ENCODE measurements around the gene TMEM245.
"Not testable (repeated sequence)": the region's sequence is repeated elsewhere in the genome, so short reads cannot be mapped to it uniquely, and the experiment has no call there.

DNA sequence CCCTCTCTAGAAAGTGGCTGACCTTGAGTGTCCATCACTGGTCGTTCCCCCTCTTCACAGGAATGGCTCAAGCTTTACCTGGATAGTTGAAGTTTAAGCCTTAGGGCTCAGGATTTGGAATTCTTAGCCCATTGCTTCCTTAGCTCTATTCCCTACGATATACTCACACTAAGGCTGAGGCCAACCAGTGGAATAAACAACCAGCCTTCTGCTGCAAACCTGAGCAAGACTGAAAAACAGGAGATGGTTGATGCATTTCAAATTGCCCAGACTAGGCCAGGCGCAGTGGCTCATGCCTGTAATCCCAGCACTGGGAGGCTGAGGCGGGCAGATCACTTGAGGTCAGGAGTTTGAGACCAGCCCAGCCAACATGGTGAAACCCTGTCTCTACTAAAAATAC is 6.9 kb upstream of the TMEM245 start:
- TF ChIP-seq ZNF274 (IDR thresholded peaks at IDR 0.05; ENCODE audit: low read depth, low read length); EZH2 (IDR thresholded peaks at IDR 0.05); POLR2AphosphoS5 (IDR thresholded peaks at IDR 0.05; ENCODE audit: low read depth, low read length); POLR2A (IDR thresholded peaks at IDR 0.05; ENCODE audit: borderline replicate concordance, extremely low read depth, insufficient read depth, insufficient read length); SIN3A (IDR thresholded peaks at IDR 0.05; ENCODE audit: low read depth): not testable (repeated sequence)
- TF ChIP-seq, protein P1, sequence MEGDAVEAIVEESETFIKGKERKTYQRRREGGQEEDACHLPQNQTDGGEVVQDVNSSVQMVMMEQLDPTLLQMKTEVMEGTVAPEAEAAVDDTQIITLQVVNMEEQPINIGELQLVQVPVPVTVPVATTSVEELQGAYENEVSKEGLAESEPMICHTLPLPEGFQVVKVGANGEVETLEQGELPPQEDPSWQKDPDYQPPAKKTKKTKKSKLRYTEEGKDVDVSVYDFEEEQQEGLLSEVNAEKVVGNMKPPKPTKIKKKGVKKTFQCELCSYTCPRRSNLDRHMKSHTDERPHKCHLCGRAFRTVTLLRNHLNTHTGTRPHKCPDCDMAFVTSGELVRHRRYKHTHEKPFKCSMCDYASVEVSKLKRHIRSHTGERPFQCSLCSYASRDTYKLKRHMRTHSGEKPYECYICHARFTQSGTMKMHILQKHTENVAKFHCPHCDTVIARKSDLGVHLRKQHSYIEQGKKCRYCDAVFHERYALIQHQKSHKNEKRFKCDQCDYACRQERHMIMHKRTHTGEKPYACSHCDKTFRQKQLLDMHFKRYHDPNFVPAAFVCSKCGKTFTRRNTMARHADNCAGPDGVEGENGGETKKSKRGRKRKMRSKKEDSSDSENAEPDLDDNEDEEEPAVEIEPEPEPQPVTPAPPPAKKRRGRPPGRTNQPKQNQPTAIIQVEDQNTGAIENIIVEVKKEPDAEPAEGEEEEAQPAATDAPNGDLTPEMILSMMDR (IDR thresholded peaks at IDR 0.05 in 2 of 3, conservative IDR thresholded peaks at IDR 0.05 in 1 of 3; ENCODE audit: borderline replicate concordance in 1 of 3, insufficient read depth in 1 of 3, low read depth in 2 of 3, low read length in 2 of 3): not testable (repeated sequence)
- TF ChIP-seq, protein P2, sequence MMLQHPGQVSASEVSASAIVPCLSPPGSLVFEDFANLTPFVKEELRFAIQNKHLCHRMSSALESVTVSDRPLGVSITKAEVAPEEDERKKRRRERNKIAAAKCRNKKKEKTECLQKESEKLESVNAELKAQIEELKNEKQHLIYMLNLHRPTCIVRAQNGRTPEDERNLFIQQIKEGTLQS (IDR thresholded peaks at IDR 0.05): not testable (repeated sequence)
